ENCODE measurements around the gene ABCD3. TPM values are rescaled to one million over a fixed set of nuclear protein-coding genes. Genes with fewer than 3 reads are reported as not detected.

ABCD3 gene
- polyA plus RNA-seq, 1 of the 3 experiments (the other 2 are of a cell fraction) = 6.5 TPM

- H3K9me3 ChIP-seq = no peaks in the 10 kb centered on the region
- DNase-seq = peak; percentile 57
- 1% methylated on average over 4 of the region's 4 CpGs for WGBS (ENCODE audit: low lambda C conversion rate)
- peaks cover 16 to 21% of the 10 kb centered on the region in 2 experiments for H3K36me3 ChIP-seq (replicated peaks in 1 of 2; ENCODE audit: control insufficient read depth in 1 of 2, insufficient read depth in 2 of 2, low read length in 1 of 2)
- H3K4me3 ChIP-seq (ENCODE audit: low read depth in 2 of 2, low read length in 1 of 2) = no peak overlapping the region; a peak in 1 of 4 replicates
- no peak overlapping the region for H2AFZ ChIP-seq (ENCODE audit: low read depth)
- H3K27ac ChIP-seq (ENCODE audit: low read depth in 2 of 2, low read length in 1 of 2) = no peak overlapping the region; a peak in 1 of 4 replicates
- H3K9me2 ChIP-seq = no peaks in the 10 kb centered on the region
- H3K27me3 ChIP-seq (ENCODE audit: insufficient read depth) = no peaks in the 10 kb centered on the region
- ChIA-PET CTCF (interaction anchor here (0.6 to 5.0 kb wide), 38 partner anchors 9 to 572 kb away, joined by 3 to 82 read pairs (median 4); partner anchors contain the start of gene SLC44A3), POLR2A (no interaction called here)
- TF ChIP-seq RAD21 (IDR thresholded peaks at IDR 0.05; ENCODE audit: low read length) = peak; percentile 74
- no peak for TF ChIP-seq MEF2A (IDR thresholded peaks at IDR 0.05; ENCODE audit: borderline replicate concordance, low read depth)
- TF ChIP-seq CHD2 (IDR thresholded peaks at IDR 0.05; ENCODE audit: low read length, partially characterized antibody) = no peak
- TF ChIP-seq ZBTB33 (IDR thresholded peaks at IDR 0.05; ENCODE audit: borderline replicate concordance, low read depth) = no peak
- TF ChIP-seq GATA2 (CRISPR knock-in tag; IDR thresholded peaks at IDR 0.05) = no peak
- TF ChIP-seq CTCF (IDR thresholded peaks at IDR 0.05) = peak; percentile 84
- TF ChIP-seq RCOR1 (IDR thresholded peaks at IDR 0.05; ENCODE audit: low read length) = 0 out of 2 replicates have a peak, but pooled peaks have one; percentile 32
- TF ChIP-seq SMC3 (IDR thresholded peaks at IDR 0.05; ENCODE audit: low read depth, low read length) = peak; percentile 75
- H3K9ac ChIP-seq = no peak overlapping the region
- H3F3A ChIP-seq (replicated peaks; ENCODE audit: insufficient read depth) = no peaks in the 10 kb centered on the region
- no peaks in the 10 kb centered on the region for H3K79me2 ChIP-seq (ENCODE audit: insufficient read depth)
- H3K4me1 ChIP-seq (ENCODE audit: control insufficient read depth in 1 of 2, insufficient read depth in 2 of 2, low read depth in 1 of 2, low read length in 1 of 2) = no peaks in the 10 kb centered on the region
- no peak overlapping the region for H3K4me2 ChIP-seq
- H4K20me1 ChIP-seq (ENCODE audit: insufficient read depth) = no peaks in the 10 kb centered on the region
Observed at GRCh38 chr1:94481473-94481933, 63.3 kb downstream of the ABCD3 start.

- WGBS (ENCODE audit: low lambda C conversion rate) = 95% methylated on average over 5 of the region's 5 CpGs
- H3K27me3 ChIP-seq (ENCODE audit: insufficient read depth) = no peaks in the 10 kb centered on the region
- no peak for DNase-seq
- peaks cover 34 to 47% of the 10 kb centered on the region in 2 experiments for H3K36me3 ChIP-seq (replicated peaks in 1 of 2; ENCODE audit: control insufficient read depth in 1 of 2, insufficient read depth in 2 of 2, low read length in 1 of 2)
- no peak overlapping the region for H3K27ac ChIP-seq (ENCODE audit: low read depth in 2 of 2, low read length in 1 of 2)
- no peak overlapping the region for H3K9ac ChIP-seq
- no peaks in the 10 kb centered on the region for H3K9me2 ChIP-seq
- H3K9me3 ChIP-seq = no peaks in the 10 kb centered on the region
- no peak overlapping the region for H3K4me2 ChIP-seq
- H3K4me3 ChIP-seq (ENCODE audit: low read depth in 2 of 2, low read length in 1 of 2) = no peak overlapping the region
- ChIA-PET POLR2A (no interaction called here), CTCF (interaction anchor here (1.3 to 2.7 kb wide), 3 partner anchors 319 to 556 kb away, joined by 4 to 16 read pairs (median 6); no protein-coding TSS in a partner anchor)
- H4K20me1 ChIP-seq (ENCODE audit: insufficient read depth) = no peaks in the 10 kb centered on the region
- no peaks in the 10 kb centered on the region for H3K4me1 ChIP-seq (ENCODE audit: control insufficient read depth in 1 of 2, insufficient read depth in 2 of 2, low read depth in 1 of 2, low read length in 1 of 2)
- no peak overlapping the region for H2AFZ ChIP-seq (ENCODE audit: low read depth)
- no peaks in the 10 kb centered on the region for H3K79me2 ChIP-seq (ENCODE audit: insufficient read depth)
- H3F3A ChIP-seq (replicated peaks; ENCODE audit: insufficient read depth) = no peaks in the 10 kb centered on the region
- TF ChIP-seq PBX3 (IDR thresholded peaks at IDR 0.05) = no peak
- TF ChIP-seq SIN3A (IDR thresholded peaks at IDR 0.05; ENCODE audit: borderline replicate concordance, low read depth, low read length) = no peak
- TF ChIP-seq SMC3 (IDR thresholded peaks at IDR 0.05; ENCODE audit: low read depth, low read length) = no peak
- no peak for TF ChIP-seq GABPA (IDR thresholded peaks at IDR 0.05; ENCODE audit: low read depth)
- TF ChIP-seq CTCF (IDR thresholded peaks at IDR 0.05) = no peak
- no peak for TF ChIP-seq RXRA (IDR thresholded peaks at IDR 0.05; ENCODE audit: borderline replicate concordance, low read depth)
- TF ChIP-seq IRF3 (IDR thresholded peaks at IDR 0.05; ENCODE audit: low read depth, low read length) = no peak
- no peak for TF ChIP-seq NRF1 (IDR thresholded peaks at IDR 0.05; ENCODE audit: low read depth, low read length)
- TF ChIP-seq JUND (IDR thresholded peaks at IDR 0.05) = no peak
- TF ChIP-seq USF2 (IDR thresholded peaks at IDR 0.05; ENCODE audit: borderline replicate concordance, low read depth, low read length) = no peak
- no peak for TF ChIP-seq RFX5 (IDR thresholded peaks at IDR 0.05; ENCODE audit: low read length)
Observed at GRCh38 chr1:94486990-94487389, 68.8 kb downstream of the ABCD3 start.
